Activated naive CD8-positive, alpha-beta T cell treated with anti-CD3 and anti-CD28 coated beads, Interleukin-2, amount 10 ng/mL, durations not matched to agents 7 days and 5 days (primary cell): Measurements from ENCODE around the gene MTCL3.

ENCODE experiments used
- ATAC-seq: fragments of 150-1000 bp; cut with Tn5 transposase; one replicate; pipeline ENCODE4 v1.10.0; 2021; ENCODE audit warnings: low read depth, moderate library complexity
- POLR2A ChIA-PET: fragments of 350-600 bp; sonication (Branson Sonifier 250); formaldehyde crosslinking; loops from one replicate; lab custom pipeline; 2021; ENCODE audit warnings: antibody characterized with exemption; lab: Charles Lee
- DNase-seq: peaks from one replicate; pipeline ENCODE4 v3.0.0; 2021
- H3K27ac Mint-ChIP-seq: one replicate; pipeline ENCODE4 v1.8.0; 2022; ENCODE audit warnings: mild to moderate bottlenecking, mixed read lengths
- H3K27me3 Mint-ChIP-seq: one replicate; pipeline ENCODE4 v1.8.0; 2022; ENCODE audit warnings: mild to moderate bottlenecking, moderate library complexity, mixed read lengths
- H3K36me3 Mint-ChIP-seq: one replicate; pipeline ENCODE4 v1.8.0; 2021; ENCODE audit warnings: mild to moderate bottlenecking, mixed read lengths
- H3K4me1 Mint-ChIP-seq: one replicate; pipeline ENCODE4 v1.8.0; 2021; ENCODE audit warnings: mixed read lengths
- H3K4me3 Mint-ChIP-seq: one replicate; pipeline ENCODE4 v1.8.0; 2022; ENCODE audit warnings: mild to moderate bottlenecking, moderate library complexity, mixed read lengths
- H3K9me3 Mint-ChIP-seq: one replicate; pipeline ENCODE4 v1.8.0; 2021; ENCODE audit warnings: mixed read lengths

Gene MTCL3

DNA sequence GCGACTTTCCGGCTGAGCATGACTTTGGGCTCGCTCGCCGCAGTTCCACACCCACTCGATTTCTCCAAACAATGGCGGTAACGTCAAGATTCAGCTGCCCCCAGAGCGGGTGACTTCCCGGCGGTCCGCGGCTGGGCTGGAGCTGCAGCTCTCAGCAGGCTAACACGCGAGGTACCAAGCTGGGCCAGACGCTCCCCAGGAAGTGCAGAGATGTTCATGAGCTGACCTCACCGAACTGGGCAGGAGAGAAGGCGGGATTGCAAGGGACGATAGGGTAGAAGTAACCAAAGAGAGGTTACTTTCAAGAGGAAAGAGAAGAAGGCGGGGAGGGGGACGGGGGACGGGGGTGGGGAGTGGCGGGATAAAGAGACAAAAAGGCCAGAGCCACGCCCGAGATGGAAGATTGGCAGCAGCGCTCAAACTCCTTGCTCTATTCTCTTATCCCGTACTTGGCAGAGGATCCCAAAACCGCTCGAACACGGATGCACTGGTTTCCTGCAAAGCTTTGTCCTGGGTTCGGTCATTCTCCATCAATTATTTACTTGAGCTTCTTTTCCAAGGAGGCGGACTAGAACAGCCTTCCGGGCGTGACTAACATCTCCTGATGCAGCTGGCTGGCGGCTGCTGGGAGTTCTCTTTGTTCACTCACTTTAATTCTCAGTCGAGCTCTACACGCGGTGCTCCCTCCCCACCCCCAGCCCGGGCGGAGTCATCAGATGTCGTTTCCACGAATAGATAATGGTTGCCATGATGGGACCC, at the start of gene MTCL3:
TSS of gene MTCL3 (minus strand) at position 626 of the 759 bp plus-strand sequence.
- DNase-seq (peak; percentile 40), ATAC-seq (no peak)
- Mint-ChIP-seq H3K9me3 (no peaks in the 10 kb centered on the region), H3K36me3 (peaks cover 2% of the 10 kb centered on the region), H3K27ac (no peak within 1 kb of the TSS), H3K4me3 (peak within 1 kb of the TSS; percentile 75), H3K4me1 (peaks cover 29% of the 10 kb centered on the region), H3K27me3 (peaks cover 40% of the 10 kb centered on the region)
- POLR2A ChIA-PET, result no interaction called here

- POLR2A ChIA-PET, result no interaction called here
- H3K9me3 Mint-ChIP-seq, result no peaks in the 10 kb centered on the region
- no peaks in the 10 kb centered on the region for H3K36me3 Mint-ChIP-seq
- no peak for ATAC-seq
- no peak overlapping the region for H3K27ac Mint-ChIP-seq
- no peaks in the 10 kb centered on the region for H3K27me3 Mint-ChIP-seq
- peaks cover 4% of the 10 kb centered on the region for H3K4me1 Mint-ChIP-seq
- H3K4me3 Mint-ChIP-seq, result no peak overlapping the region
- no peak for DNase-seq
Observed at GRCh38 chr6:127567476-127567875, 48.3 kb upstream of the MTCL3 start.

- POLR2A ChIA-PET, result no interaction called here
- Mint-ChIP-seq H3K4me3 (no peak overlapping the region), H3K27ac (no peak overlapping the region), H3K36me3 (no peaks in the 10 kb centered on the region), H3K4me1 (peaks cover 4% of the 10 kb centered on the region), H3K27me3 (no peaks in the 10 kb centered on the region), H3K9me3 (no peaks in the 10 kb centered on the region)
- no peak for DNase-seq
- ATAC-seq, result no peak
Observed at GRCh38 chr6:127566651-127567050, 47.5 kb upstream of the MTCL3 start.

DNA sequence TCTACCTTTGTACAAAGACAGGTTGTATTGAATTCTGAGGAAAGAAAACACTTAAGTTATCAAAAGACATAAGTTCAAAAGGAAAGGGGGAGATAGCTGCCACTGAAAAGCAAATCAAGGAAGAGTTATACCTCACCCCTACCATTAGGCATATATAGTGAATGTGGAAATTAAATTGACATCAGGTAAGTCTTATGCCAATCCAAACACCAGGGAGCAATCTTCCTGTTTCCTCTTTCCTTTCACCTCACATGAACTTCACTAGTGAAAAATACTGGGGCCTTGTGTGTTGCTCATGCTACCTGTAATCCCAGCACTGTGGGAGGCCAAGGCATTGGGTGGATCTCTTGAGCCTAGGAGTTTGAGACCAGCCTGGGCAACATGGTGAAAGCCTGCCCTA, 47.0 kb upstream of the MTCL3 start:
- H3K4me1 Mint-ChIP-seq, result peaks cover 4% of the 10 kb centered on the region
- H3K36me3 Mint-ChIP-seq, result no peaks in the 10 kb centered on the region
- no peak overlapping the region for H3K27ac Mint-ChIP-seq
- no peak overlapping the region for H3K4me3 Mint-ChIP-seq
- peaks cover 1% of the 10 kb centered on the region for H3K27me3 Mint-ChIP-seq
- DNase-seq, result no peak
- POLR2A ChIA-PET, result no interaction called here
- no peaks in the 10 kb centered on the region for H3K9me3 Mint-ChIP-seq
- no peak for ATAC-seq

GRCh38 chr6:127564761-127565160, 45.6 kb upstream of the MTCL3 start:
- Mint-ChIP-seq H3K4me3 (no peak overlapping the region), H3K4me1 (no peaks in the 10 kb centered on the region), H3K9me3 (no peaks in the 10 kb centered on the region), H3K36me3 (no peaks in the 10 kb centered on the region), H3K27ac (no peak overlapping the region), H3K27me3 (peaks cover 2% of the 10 kb centered on the region)
- DNase-seq, result no peak
- ATAC-seq, result no peak
- POLR2A ChIA-PET, result interaction anchor here (0.5 kb wide), 1 partner anchor 125 kb away, joined by 3 read pairs; no protein-coding TSS in a partner anchor

GRCh38 chr6:127561660-127562059, 42.5 kb upstream of the MTCL3 start:
- H3K36me3 Mint-ChIP-seq, result no peaks in the 10 kb centered on the region
- ATAC-seq, result no peak
- H3K27me3 Mint-ChIP-seq, result peaks cover 2% of the 10 kb centered on the region
- POLR2A ChIA-PET, result no interaction called here
- no peak overlapping the region for H3K27ac Mint-ChIP-seq
- no peaks in the 10 kb centered on the region for H3K4me1 Mint-ChIP-seq
- DNase-seq, result no peak
- no peaks in the 10 kb centered on the region for H3K9me3 Mint-ChIP-seq
- no peak overlapping the region for H3K4me3 Mint-ChIP-seq

DNA sequence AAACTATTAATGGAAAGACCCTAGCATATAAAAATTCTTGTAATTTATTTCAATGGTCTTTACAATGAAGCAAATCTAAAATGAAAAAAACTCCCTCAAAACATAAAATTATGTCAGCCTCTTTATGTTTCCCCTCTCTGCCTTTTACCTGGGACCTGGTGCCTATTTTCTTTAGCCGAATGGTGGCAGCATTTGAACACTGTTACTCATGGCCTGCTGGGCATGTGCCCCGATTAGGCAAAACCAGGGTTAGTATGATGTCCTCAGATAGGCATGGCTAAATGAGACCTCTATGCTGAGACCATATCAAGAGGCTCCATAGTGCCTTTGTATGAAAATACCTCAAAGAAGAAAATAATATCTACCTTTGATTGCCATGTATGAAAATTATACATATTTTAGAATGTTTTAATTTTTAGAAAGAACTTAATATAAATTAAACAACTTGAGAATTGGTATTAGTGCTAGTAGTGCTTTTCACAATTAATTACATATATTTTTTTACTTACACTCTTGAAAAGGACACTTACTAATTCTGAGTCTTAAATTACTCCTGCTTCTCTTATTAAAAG, 35.4 kb upstream of the MTCL3 start:
- Mint-ChIP-seq H3K4me3 (no peak overlapping the region), H3K4me1 (no peaks in the 10 kb centered on the region), H3K27me3 (peaks cover 8% of the 10 kb centered on the region), H3K9me3 (no peaks in the 10 kb centered on the region), H3K27ac (no peak overlapping the region), H3K36me3 (no peaks in the 10 kb centered on the region)
- POLR2A ChIA-PET, result no interaction called here
- ATAC-seq (peak; percentile 52), DNase-seq (no peak)

GRCh38 chr6:127550403-127550802, 31.3 kb upstream of the MTCL3 start:
- DNase-seq (no peak), ATAC-seq (no peak)
- Mint-ChIP-seq H3K27ac (no peak overlapping the region), H3K4me1 (no peaks in the 10 kb centered on the region), H3K27me3 (peaks cover 16% of the 10 kb centered on the region), H3K4me3 (no peak overlapping the region), H3K36me3 (no peaks in the 10 kb centered on the region), H3K9me3 (no peaks in the 10 kb centered on the region)
- POLR2A ChIA-PET, result no interaction called here

- Mint-ChIP-seq H3K4me1 (no peaks in the 10 kb centered on the region), H3K27me3 (peaks cover 19% of the 10 kb centered on the region), H3K36me3 (no peaks in the 10 kb centered on the region), H3K9me3 (no peaks in the 10 kb centered on the region), H3K27ac (no peak overlapping the region), H3K4me3 (no peak overlapping the region)
- DNase-seq (no peak), ATAC-seq (no peak)
- POLR2A ChIA-PET, result no interaction called here
Observed at GRCh38 chr6:127547904-127548649, 28.9 kb upstream of the MTCL3 start.

GRCh38 chr6:127547215-127547614, 28.1 kb upstream of the MTCL3 start:
- peaks cover 19% of the 10 kb centered on the region for H3K27me3 Mint-ChIP-seq
- POLR2A ChIA-PET, result no interaction called here
- no peaks in the 10 kb centered on the region for H3K36me3 Mint-ChIP-seq
- DNase-seq (no peak), ATAC-seq (no peak)
- peaks cover under 1% of the 10 kb centered on the region for H3K4me1 Mint-ChIP-seq
- H3K27ac Mint-ChIP-seq, result no peak overlapping the region
- H3K4me3 Mint-ChIP-seq, result no peak overlapping the region
- H3K9me3 Mint-ChIP-seq, result no peaks in the 10 kb centered on the region

DNA sequence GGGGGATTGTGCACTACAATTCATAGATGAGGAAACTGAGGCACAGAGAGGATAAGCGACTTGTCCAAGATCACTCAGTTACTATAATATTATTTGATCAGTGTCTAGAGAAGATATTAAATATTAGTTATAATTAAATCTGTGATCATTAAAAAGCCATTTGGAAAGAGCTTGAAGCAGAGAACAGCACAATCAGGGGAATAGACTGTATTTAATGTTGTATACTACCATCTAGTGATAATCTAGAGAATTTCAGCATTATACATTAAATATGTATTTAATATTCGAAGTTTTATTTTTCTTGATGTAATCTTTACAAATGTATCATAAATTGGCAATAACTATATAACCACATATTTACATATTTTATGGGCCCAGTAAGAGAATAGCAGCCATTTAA, 20.1 kb upstream of the MTCL3 start:
- no peaks in the 10 kb centered on the region for H3K9me3 Mint-ChIP-seq
- H3K4me3 Mint-ChIP-seq, result no peak overlapping the region
- peaks cover 6% of the 10 kb centered on the region for H3K4me1 Mint-ChIP-seq
- peaks cover 22% of the 10 kb centered on the region for H3K27me3 Mint-ChIP-seq
- no peak for ATAC-seq
- no peak overlapping the region for H3K27ac Mint-ChIP-seq
- POLR2A ChIA-PET, result interaction anchor here (1.0 to 1.5 kb wide), 2 partner anchors 25 to 55 kb away, joined by 3 read pairs; no protein-coding TSS in a partner anchor
- H3K36me3 Mint-ChIP-seq, result no peaks in the 10 kb centered on the region
- DNase-seq, result no peak

DNA sequence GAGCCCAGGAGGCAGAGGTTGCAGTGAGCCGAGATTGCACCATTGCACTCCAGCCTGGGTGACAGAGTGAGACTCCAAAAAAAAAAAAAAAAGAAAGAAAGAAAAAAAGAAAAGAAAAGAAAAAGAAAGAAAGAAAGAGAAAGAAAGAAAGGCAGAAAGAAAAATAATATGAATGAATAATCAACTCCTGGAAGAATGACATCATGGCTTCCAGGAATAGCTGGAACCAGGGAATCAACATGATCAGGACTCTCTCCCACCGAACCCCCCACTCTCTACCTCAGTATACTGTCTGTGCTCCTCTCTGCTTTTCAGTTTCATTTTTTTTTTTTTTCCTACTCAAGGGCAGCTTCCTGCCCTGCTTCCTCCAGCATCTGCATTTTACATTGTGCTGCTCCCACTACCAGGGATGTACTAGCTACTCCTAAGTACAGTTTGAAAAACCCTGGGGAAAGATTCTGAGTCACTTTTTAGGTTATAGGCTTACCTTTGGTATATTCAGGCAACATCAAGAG, 19.7 kb upstream of the MTCL3 start:
- Mint-ChIP-seq H3K4me1 (peaks cover 6% of the 10 kb centered on the region), H3K27me3 (peaks cover 27% of the 10 kb centered on the region), H3K27ac (no peak overlapping the region), H3K36me3 (no peaks in the 10 kb centered on the region), H3K9me3 (no peaks in the 10 kb centered on the region), H3K4me3 (no peak overlapping the region)
- DNase-seq (no peak), ATAC-seq (no peak)
- POLR2A ChIA-PET, result interaction anchor here (1.0 to 1.5 kb wide), 2 partner anchors 25 to 54 kb away, joined by 3 read pairs; no protein-coding TSS in a partner anchor

- Mint-ChIP-seq H3K27ac (no peak overlapping the region), H3K9me3 (no peaks in the 10 kb centered on the region), H3K36me3 (no peaks in the 10 kb centered on the region), H3K27me3 (peaks cover 41% of the 10 kb centered on the region), H3K4me1 (no peaks in the 10 kb centered on the region), H3K4me3 (no peak overlapping the region)
- DNase-seq (no peak), ATAC-seq (no peak)
- POLR2A ChIA-PET, result no interaction called here
Observed at GRCh38 chr6:127533736-127534135, 14.6 kb upstream of the MTCL3 start.
